NCI-H82 treated with DMSO at 0.1 percent for 48 hours (cell line): ENCODE results near the gene IL20.

ENCODE experiments used
- DNase-seq: peaks from one replicate; lab custom pipeline; 2025; ENCODE audit not compliant: unreplicated experiment; lab: John Stamatoyannopoulos, UW

Gene IL20

DNA sequence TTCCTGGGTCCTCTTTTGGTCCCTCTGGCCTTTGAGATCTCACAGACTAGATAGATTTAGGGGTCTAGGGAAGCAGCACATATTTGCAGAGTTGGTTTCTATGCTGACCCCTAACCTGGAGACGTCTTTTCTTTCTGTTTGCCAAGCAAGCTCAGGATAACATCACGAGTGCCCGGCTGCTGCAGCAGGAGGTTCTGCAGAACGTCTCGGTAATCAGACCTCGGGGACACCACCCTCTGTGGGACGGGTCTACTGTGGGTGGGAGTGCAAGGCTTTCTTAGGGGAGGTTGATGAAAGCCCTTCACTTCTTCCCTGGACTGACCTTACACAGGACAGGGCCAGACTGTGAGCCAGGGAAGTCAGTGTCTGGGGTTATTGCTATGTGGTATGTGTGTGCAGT, 34.7 kb downstream of the IL20 start:
- no peak for DNase-seq

DNA sequence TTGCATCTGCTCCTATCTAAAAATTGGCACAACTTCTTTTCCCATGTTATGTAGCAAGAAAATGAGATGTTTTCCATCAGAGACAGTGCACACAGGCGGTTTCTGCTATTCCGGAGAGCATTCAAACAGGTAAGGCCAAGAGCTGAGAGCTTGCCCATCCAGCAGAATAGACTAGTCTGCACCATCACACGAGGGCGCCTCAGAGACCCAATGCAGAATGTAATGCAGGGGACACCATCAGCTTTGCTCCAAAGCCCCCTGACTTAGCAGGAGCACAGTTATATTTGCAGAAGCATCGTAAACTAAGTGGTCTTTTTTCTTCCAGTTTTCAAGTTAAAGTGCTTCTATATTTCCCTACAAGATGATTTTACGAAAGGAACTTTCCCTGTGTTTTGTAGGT, 36.5 kb downstream of the IL20 start:
- no peak for DNase-seq

DNA sequence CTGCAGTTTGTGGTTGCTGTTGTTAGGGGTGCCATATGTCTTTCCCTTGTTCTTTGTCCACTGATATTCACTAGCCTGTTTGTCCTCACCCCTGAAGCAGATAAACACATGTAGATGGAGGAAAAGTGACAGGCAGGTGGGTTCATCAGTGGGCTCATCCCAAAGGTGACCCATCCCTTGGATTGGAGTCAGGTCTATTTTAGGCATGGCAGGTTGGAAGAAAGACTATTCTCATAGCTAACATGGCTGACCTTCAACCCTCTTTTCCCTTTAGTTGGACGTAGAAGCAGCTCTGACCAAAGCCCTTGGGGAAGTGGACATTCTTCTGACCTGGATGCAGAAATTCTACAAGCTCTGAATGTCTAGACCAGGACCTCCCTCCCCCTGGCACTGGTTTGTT, 37.3 kb downstream of the IL20 start:
- no peak for DNase-seq

DNA sequence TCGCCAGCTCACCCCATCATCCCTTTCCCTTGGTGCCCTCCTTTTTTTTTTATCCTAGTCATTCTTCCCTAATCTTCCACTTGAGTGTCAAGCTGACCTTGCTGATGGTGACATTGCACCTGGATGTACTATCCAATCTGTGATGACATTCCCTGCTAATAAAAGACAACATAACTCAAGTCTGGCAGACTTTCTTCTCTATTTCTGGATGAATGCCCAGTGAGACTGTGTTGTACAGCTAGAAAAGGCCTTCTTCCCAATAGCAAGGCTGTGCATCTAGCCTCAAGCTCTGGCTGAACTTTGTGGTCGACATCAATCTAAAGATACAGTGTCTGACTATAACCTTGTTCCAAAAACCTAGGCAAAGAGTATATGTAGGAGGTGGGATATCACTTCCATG, 38.3 kb downstream of the IL20 start:
- DNase-seq, result no peak

DNA sequence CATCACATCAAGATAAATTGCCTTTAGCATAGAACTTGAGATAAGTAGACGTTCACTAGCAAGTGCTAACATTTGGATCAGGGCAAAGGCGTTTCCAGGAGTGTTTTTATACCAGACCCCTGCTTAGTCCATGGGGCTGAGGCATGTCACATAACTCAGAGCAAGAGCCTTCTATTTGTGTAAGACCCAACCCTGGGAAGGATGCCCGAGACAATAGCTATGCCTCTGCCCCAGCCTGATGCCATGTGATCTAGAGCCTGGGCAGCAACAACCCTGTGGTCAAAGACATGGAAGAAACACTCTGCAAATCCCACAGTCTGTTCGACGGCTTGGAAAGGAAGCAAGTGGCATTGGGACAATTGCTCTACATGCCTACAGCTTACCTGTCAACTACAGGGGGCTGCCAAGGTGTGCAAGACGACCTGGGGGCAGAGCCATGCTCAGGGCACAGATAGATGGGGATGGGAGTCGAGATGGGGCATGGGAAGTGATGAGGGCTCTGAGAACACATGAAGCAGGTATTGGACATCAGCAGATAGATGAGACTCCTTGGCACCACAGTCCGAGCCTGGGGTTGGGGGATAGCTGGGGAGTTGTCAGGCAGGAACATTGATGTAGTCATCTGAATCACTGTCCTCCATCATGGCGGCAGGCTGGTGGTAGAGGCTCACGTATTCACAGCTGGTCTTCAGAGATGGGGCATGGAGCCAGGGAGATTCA, 39.2 kb downstream of the IL20 start:
- no peak for DNase-seq

DNA sequence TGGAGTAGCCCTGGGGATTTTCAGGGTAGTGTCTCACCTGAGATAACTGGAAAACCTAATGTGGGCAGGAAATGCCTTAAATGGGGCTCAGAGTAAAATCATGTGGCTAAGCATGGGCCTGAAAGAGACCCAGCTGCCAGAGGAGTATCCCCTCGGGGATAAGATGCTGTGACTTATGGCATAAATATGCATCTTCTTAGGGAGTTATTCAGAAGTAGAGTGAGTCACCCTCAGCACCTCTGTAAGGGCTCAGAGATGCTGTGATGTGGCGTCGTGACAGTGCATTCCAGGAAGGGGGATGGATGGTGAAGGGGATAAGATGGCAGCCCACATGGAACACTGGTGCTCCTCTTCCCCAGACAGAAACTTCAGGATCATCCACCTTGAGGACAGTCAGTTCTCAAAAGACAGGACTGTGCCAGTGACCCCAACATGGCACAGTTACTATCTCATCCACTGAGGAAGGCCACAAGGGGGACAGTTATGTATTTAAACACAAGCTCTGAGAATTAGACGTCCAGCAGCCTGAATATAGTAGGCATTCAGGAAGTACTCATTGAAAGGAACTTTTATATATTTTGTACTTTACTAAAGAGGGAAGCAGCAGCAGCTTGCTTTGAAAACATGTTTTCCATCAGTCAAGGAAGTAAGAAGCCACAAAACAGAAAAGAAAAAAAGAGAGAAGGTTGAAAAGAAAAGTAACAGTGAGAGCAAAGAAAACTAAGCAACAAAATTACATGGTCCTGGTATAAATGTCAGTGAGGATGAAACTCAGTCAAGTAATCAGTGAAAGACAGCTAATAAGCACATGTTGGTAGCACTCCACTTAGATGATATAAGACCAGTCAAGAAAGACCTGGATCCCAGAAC, 40.1 kb downstream of the IL20 start:
- DNase-seq, result no peak

DNA sequence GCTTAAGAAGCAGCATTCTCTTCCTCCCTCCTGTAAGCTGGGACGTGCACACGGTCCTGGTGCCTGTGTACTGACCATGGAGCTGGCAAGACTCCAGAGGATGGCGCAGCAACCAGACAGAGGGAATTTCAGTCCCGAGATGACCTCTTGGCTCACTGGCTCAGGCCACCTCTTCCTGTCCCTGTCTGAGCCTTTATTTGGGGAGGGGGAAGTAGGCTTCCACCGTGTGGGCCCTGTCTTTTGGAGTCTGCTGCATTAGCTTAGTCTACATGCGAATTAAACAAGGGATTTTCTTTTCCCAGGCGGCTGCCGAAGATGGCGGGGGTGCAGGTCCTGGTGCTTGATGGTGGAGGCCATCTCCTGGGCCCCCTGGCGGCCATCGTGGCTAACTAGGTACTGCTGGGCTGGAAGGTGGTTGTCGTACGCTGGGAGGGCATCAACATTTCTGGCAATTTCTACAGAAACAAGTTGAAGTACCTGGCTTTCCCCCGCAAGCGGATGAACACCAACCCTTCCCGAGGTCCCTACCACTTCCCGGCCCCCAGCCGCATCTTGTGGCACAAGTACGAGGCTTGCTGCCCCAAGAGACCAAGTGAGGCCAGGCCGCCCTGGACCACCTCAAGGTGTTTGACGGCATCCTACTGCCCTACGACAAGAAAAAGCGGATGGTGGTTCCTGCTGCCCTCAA, 42.0 kb downstream of the IL20 start:
- peak; percentile 14 for DNase-seq

DNA sequence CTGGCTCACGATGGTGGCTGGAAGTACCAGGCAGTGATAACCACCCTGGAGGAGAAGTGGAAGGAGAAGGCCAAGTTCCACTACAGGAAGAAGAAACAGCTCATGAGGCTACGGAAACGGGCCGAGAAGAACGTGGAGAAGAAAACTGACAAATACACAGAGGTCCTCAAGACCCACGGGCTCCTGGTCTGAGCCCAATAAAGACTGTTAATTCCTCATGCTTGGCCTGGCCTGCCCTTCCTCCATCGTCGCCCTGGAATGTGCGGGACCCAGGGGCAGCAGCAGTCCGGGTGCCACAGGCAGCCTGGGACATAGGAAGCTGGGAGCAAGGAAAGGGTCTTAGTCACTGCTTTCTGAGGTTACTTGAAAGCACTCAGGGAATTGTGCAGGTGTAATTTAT, 42.6 kb downstream of the IL20 start:
- no peak for DNase-seq

DNA sequence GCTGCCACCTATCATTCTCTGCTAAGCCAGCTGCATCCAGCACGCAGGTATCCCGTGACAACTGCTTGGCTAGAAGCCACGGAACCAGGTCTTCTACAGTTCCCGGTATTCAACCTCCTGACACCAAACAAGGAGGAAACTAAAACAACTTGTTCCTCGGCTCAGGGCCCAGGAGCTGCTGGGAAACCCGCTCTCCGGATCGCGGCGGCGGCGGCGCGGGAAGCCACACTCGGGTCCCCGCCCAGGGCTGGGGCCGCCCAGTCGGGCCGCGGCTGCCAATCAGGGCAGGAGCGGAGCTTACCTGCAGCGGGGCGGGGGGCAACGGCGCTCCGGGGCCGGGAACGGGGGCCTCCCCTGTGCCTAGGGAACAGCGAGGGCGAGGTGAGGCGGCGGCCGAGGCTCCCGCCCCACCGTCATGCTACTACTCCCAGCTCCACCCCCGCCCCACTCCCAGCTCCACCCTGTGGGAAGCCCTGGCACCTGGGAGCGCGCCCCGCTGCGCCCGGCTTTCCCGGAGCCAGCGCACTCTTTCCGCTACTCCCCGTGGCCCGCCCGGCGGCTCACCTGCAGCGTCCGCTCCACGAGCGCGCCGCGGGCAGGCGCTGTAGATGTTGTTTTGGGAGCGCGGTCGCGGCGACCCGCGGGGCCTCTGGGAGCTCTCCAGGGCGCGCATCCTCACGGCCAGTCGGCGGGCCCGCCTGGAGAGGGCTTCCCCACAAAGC, 43.9 kb downstream of the IL20 start:
- DNase-seq, result no peak

DNA sequence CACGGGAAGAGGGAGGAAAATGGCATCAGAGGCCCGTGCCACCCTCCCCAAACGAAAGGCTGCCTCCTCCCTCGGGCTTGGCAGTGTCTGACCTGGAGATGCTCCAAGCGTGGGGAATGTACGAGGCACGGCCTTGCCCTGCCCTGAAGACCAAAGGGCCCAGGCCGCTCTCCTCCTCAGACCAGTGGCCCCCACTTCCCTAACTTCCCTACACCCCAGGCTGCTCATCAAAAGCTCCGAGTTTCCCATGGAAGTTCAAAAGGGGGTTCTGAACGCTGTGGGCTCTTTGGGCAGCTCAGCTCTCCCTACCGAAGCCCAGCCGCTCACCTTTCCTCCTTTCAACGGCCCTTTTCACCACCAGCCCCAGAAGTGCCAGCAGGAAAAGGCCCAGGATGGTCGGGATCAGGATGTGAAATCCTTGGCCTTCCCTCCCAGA, 44.5 kb downstream of the IL20 start:
- DNase-seq, result no peak

DNA sequence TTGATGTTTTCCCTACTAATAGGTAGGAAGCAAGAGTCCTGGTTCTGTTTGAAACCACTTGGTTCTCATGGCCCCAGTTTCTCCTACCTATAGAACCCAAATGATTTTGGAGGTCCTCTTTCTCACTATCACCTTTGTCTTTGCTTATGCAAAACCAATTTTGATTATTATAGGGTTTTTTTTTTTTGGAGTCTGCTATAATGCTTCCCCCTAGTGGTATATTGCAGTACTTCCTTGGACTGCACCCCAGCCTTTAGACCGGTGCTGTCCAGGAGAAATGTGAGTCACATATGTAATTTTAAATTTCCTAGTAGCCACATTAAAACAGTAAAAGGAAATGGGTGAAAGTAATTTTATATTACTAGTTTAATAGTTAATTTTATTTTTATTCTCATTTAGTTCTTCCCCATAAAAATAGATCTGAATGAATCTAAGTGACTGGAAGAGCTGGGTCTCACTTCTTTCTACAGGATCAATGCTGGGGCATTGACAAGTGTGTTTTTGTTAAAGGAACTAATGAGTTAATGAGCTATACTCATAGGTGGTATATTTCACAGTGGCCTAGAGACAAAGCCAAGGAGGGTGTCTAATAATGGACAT, 45.7 kb downstream of the IL20 start:
- peak; percentile 23 for DNase-seq

DNA sequence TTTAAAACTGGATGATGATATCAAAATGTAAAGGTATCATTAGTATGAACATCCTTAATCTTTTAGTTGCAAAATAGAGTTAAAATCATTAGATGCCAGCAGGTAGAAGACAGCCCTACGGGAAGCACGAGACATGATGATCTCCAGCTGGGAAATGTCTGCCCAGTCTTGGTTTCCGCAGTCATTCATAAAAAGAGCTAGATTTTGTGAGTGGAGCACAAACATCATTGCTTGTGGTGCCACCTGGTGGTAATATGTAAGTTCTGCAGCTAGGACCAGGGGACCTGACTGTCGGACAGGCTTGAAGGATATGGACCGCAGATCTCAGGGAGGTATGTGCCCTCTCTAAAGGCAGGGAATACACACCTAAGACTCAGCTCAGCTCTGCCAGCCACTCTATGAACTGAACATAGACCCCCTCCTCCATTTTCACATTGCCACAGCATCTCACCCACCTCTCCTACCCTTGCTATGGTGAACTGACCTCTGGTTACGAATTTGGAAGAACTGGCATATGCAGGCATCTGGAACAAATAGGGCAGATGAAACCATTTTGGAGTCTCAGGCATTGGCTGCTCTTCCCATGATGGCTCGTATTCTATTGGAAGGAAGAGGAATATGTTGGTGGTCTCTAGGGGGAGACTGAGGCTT, 47.1 kb downstream of the IL20 start:
- peak; percentile 47 for DNase-seq

DNA sequence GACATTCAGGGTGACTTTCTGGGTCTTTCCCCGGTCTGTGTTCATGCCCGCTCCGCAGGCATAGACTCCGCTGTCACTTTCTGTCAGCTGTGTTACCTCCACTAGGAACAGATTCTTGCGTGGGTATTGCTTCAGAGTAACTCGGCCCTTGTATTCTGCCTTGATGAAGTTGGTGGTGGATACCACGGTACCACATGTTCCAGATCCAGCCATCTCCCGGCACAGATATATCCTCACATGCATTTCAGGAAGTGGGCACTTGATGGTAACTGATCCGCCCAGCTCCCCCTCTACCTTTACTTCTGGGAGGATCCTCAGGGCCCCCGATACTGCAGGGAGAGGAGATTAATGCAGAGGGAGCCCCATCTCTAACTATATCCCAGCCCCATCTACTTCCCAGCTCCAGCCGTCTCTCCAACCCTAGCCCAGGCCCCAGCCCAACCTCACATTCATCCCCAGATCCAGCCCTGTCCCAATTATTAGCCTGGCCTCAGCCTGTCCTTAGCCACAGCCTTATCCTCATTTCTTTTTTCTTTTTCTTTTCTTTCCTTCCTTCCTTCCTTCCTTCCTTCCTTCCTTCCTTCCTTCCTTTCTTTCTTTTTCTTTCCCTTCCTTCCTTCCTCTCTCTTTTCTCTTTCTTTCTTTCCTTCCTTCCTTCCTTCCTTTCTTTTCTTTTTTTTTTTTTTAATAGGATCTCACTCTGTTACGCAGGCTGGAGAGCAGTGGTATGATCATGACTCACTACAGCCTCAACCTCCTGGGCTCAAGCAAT, 48.5 kb downstream of the IL20 start:
- no peak for DNase-seq

DNA sequence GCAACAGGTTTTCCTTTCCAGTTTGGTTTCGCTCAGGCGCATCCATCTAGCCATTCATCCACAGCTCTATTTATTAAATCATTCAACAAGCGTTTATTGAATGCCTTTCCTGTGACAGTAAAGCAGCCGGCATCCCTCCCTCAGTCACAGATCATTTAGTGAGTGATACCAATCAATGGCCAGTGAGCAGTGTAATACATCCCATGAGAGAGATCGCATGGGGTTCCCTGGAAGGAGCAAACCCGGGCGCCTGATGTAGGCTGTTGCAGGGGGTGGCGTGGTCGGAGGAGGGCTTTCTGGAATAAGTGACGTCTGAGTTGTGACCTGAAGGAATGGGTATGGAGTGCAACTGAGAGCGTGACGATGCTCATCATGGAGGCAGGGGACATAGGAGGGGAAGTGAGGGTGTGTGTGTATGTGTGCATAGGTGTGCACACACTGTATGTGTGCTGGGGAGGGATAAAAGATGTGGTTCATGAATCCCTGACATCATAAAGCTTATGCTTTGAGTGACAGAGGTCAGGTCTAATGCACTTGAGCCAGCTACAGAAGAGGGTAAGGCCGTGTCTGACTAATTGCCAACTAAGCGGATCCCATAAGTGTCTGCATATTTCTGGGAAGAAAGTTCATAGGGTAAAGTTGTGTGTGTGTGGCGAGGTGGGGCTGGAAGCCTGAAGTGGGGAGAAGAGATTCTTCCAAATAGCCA, 49.8 kb downstream of the IL20 start:
- DNase-seq, result no peak

DNA sequence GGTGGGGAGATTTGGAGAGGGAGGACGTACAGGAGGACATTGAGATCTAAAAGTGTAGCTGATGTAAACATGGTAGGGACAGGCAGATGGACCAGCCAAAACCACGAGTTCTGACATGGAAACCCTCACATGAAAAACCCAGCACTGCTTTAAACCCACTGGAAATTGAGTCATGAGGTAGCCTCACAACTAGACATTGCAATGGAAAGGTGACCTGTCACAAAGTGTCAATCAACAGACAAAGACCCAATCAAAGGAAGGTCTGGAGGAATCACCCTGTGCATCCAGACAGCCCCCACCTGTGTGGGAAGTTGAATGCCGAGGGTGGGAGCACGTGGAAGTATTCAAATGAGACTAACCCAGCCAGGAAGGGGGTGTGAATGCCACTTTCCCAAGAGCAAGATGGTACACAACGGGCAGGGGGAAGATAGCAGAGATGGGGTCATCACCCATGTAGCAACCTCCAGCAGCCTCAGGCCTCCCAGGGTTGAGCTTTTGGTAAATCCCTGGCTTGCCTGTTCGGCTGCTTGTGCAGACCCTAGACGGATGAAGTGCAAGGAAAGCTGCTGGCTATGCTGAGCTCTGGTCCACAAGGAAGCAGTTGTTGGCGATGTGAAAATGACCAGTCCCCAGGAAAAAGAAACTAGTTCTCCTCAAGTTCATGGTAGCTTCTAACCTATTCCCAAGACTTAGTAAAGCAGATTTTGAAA, 50.7 kb downstream of the IL20 start:
- no peak for DNase-seq

DNA sequence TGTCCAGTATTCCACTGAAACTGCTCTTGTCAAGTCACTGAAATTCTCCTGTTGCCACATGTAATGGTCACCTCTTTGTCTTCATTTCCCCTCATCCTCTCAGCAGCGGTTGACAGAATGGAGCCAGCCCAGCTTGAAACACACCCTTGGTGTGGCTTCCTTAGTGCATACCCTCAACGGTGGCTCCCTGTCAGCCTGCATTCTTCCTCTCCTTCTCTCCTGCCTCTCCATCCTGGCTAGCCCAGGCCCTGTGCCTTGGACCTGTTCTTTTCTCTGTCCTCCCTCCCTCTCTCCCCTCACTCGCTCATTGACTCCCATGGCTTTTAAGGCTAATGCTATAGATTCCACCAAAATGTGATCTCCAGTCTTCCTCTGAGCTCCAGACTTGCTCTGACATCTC, 52.7 kb downstream of the IL20 start:
- DNase-seq, result no peak
